ENCODE data around the gene FYN.

- TF ChIP-seq CTCF (IDR thresholded peaks at IDR 0.05; ENCODE audit: low read depth, low read length, missing input control) (no peak), HNF4G (IDR thresholded peaks at IDR 0.05) (no peak), FOXA1 (IDR thresholded peaks at IDR 0.05) (no peak), YY1 (IDR thresholded peaks at IDR 0.05) (no peak), MAX (IDR thresholded peaks at IDR 0.05) (no peak), GABPA (IDR thresholded peaks at IDR 0.05 in 1 of 2, conservative IDR thresholded peaks at IDR 0.05 in 1 of 2) (no peak), TAF1 (conservative IDR thresholded peaks at IDR 0.05) (no peak), RAD21 (IDR thresholded peaks at IDR 0.05) (no peak), SP1 (IDR thresholded peaks at IDR 0.05) (no peak), JUND (IDR thresholded peaks at IDR 0.05) (no peak), RXRA (IDR thresholded peaks at IDR 0.05) (no peak), ZBTB33 (IDR thresholded peaks at IDR 0.05) (no peak), REST (IDR thresholded peaks at IDR 0.05) (no peak), EGR1 (IDR thresholded peaks at IDR 0.05; ENCODE audit: low read depth in 2 of 2) (no peak)
These were observed 28.9 kb downstream of the FYN start for GRCh38 chr6:111844376-111844775.
